SU-DHL-6 (cell line): Measurements from ENCODE around the gene WDPCP.

Experiments
- H2AFZ ChIP-seq: fragments of 200-600 bp; sonication (generic); 2 replicates; pipeline ENCODE4 v1.6.1; 2014; ENCODE audit warnings: low read depth, mild to moderate bottlenecking, moderate library complexity, mixed read lengths, antibody characterized with exemption, low read length; ENCODE audit not compliant: severe bottlenecking
- H3F3A ChIP-seq: fragments of 200-600 bp; shearing (Covaris generic); 2 replicates; pipeline ENCODE4 v1.6.0; 2016; ENCODE audit warnings: antibody characterized with exemption, mild to moderate bottlenecking; ENCODE audit not compliant: insufficient read depth
- H3K27ac ChIP-seq: fragments of 200-600 bp; sonication (generic); 2 replicates; pipeline ENCODE4 v1.5.1; 2016; ENCODE audit warnings: low read depth, mild to moderate bottlenecking, low read length, moderate library complexity, mixed read lengths
- H3K27me3 ChIP-seq: fragments of 200-600 bp; sonication (generic), shearing (Covaris generic); 2 replicates; pipeline ENCODE4 v1.6.0; 2014; ENCODE audit warnings: mild to moderate bottlenecking, low read length
- H3K36me3 ChIP-seq: fragments of 200-600 bp; sonication (generic); 2 replicates; pipeline ENCODE4 v1.6.1; 2014; ENCODE audit warnings: mild to moderate bottlenecking, low read length, mixed read lengths
- H3K4me2 ChIP-seq: fragments of 300-600, 200-600 bp; shearing (Covaris generic), sonication (generic); 2 replicates; pipeline ENCODE4 v1.6.0; 2014; ENCODE audit warnings: low read length, low read depth, mild to moderate bottlenecking; ENCODE audit not compliant: poor library complexity, severe bottlenecking
- H3K4me3 ChIP-seq: fragments of 200-600 bp; sonication (generic); 2 replicates; pipeline ENCODE4 v1.5.1; 2014; ENCODE audit warnings: antibody characterized with exemption, low read length, mild to moderate bottlenecking, mixed read lengths; ENCODE audit not compliant: insufficient read depth, poor library complexity, severe bottlenecking
- H3K79me2 ChIP-seq: fragments of 200-600 bp; sonication (generic); 2 replicates; pipeline ENCODE4 v1.6.1; 2014; ENCODE audit warnings: mild to moderate bottlenecking, low read length, moderate library complexity; ENCODE audit not compliant: insufficient read depth
- H3K9ac ChIP-seq: fragments of 200-600 bp; sonication (generic); 2 replicates; pipeline ENCODE4 v1.7.0; 2014; ENCODE audit warnings: mild to moderate bottlenecking, low read length
- H3K9me2 ChIP-seq: fragments of 200-600 bp; sonication (generic); replicated peaks from 2 replicates; pipeline ENCODE4 v1.6.1; 2014; ENCODE audit warnings: low read length; ENCODE audit not compliant: insufficient read depth
- H3K9me3 ChIP-seq: fragments of 200-600 bp; sonication (generic); 2 replicates; pipeline ENCODE4 v1.6.1; 2014; ENCODE audit warnings: low read length, mixed read lengths; ENCODE audit not compliant: insufficient read depth
- H4K20me1 ChIP-seq: fragments of 200-600 bp; sonication (generic); 2 replicates; pipeline ENCODE4 v1.6.1; 2014; ENCODE audit warnings: low read depth, mild to moderate bottlenecking, antibody characterized with exemption, low read length, moderate library complexity, mixed read lengths
- CTCF ChIP-seq: fragments of 200-600 bp; sonication (generic); IDR thresholded peaks from one replicate; pipeline ENCODE4 v1.5.1; 2017; ENCODE audit warnings: antibody characterized with exemption, mild to moderate bottlenecking, low read length, moderate library complexity; ENCODE audit not compliant: insufficient read depth, poor library complexity, severe bottlenecking
- EZH2phosphoT487 ChIP-seq: fragments of 200-600 bp; sonication (generic), shearing (Covaris generic); conservative IDR thresholded peaks from 2 replicates; pipeline ENCODE4 v1.6.1; 2018; ENCODE audit warnings: mild to moderate bottlenecking, antibody characterized with exemption, low read length, moderate library complexity, mixed read lengths

The WDPCP gene

GRCh38 chr2:63118821-63119220 is 469.5 kb downstream of the WDPCP start:
- H3K9ac ChIP-seq = no peak overlapping the region
- H3K79me2 ChIP-seq = no peaks in the 10 kb centered on the region
- no peaks in the 10 kb centered on the region for H3K36me3 ChIP-seq
- H4K20me1 ChIP-seq = no peaks in the 10 kb centered on the region
- no peak overlapping the region for H3K27ac ChIP-seq
- no peak for TF ChIP-seq EZH2phosphoT487
- TF ChIP-seq CTCF = no peak
- H3K9me3 ChIP-seq = no peaks in the 10 kb centered on the region
- no peak overlapping the region for H3K4me2 ChIP-seq
- no peak overlapping the region for H3K4me3 ChIP-seq
- H3K27me3 ChIP-seq = no peaks in the 10 kb centered on the region
- no peak overlapping the region for H2AFZ ChIP-seq
- H3F3A ChIP-seq = no peaks in the 10 kb centered on the region; the same call in 1 of the 2 replicates
- no peaks in the 10 kb centered on the region for H3K9me2 ChIP-seq

GRCh38 chr2:63104482-63104881 is 483.8 kb downstream of the WDPCP start:
- no peaks in the 10 kb centered on the region for H3K27me3 ChIP-seq
- no peaks in the 10 kb centered on the region for H4K20me1 ChIP-seq
- H2AFZ ChIP-seq = no peak overlapping the region
- no peak overlapping the region for H3K4me2 ChIP-seq
- no peaks in the 10 kb centered on the region for H3K79me2 ChIP-seq
- H3F3A ChIP-seq = no peaks in the 10 kb centered on the region
- no peak overlapping the region for H3K4me3 ChIP-seq
- TF ChIP-seq CTCF = no peak
- TF ChIP-seq EZH2phosphoT487 = no peak
- H3K9me2 ChIP-seq = no peaks in the 10 kb centered on the region
- H3K9me3 ChIP-seq = no peaks in the 10 kb centered on the region
- H3K36me3 ChIP-seq = no peaks in the 10 kb centered on the region
- H3K27ac ChIP-seq = no peak overlapping the region
- no peak overlapping the region for H3K9ac ChIP-seq

GRCh38 chr2:63101954-63102353 is 486.3 kb downstream of the WDPCP start:
- no peaks in the 10 kb centered on the region for H3K9me2 ChIP-seq
- no peak overlapping the region for H3K9ac ChIP-seq
- H3K36me3 ChIP-seq = no peaks in the 10 kb centered on the region

More at GRCh38 chr2:63101954-63102353, 486.3 kb downstream of the WDPCP start:
- Histone ChIP-seq H3K9me3 (no peaks in the 10 kb centered on the region), H3K27me3 (no peaks in the 10 kb centered on the region), H3K4me2 (no peak overlapping the region), H3F3A (no peaks in the 10 kb centered on the region), H3K79me2 (no peaks in the 10 kb centered on the region), H3K27ac (no peak overlapping the region), H3K4me3 (no peak overlapping the region), H2AFZ (no peak overlapping the region), H4K20me1 (no peaks in the 10 kb centered on the region)
- no peak for TF ChIP-seq EZH2phosphoT487
- TF ChIP-seq CTCF = no peak
